NOMO-1 treated with dmso at 0.1 percent for 144 hours (cell line): ENCODE results near the gene DSP.

ENCODE experiments used
- DNase-seq: peaks from one replicate; lab custom pipeline; 2025; ENCODE audit not compliant: unreplicated experiment; lab: John Stamatoyannopoulos, UW

The DSP gene, protein sequence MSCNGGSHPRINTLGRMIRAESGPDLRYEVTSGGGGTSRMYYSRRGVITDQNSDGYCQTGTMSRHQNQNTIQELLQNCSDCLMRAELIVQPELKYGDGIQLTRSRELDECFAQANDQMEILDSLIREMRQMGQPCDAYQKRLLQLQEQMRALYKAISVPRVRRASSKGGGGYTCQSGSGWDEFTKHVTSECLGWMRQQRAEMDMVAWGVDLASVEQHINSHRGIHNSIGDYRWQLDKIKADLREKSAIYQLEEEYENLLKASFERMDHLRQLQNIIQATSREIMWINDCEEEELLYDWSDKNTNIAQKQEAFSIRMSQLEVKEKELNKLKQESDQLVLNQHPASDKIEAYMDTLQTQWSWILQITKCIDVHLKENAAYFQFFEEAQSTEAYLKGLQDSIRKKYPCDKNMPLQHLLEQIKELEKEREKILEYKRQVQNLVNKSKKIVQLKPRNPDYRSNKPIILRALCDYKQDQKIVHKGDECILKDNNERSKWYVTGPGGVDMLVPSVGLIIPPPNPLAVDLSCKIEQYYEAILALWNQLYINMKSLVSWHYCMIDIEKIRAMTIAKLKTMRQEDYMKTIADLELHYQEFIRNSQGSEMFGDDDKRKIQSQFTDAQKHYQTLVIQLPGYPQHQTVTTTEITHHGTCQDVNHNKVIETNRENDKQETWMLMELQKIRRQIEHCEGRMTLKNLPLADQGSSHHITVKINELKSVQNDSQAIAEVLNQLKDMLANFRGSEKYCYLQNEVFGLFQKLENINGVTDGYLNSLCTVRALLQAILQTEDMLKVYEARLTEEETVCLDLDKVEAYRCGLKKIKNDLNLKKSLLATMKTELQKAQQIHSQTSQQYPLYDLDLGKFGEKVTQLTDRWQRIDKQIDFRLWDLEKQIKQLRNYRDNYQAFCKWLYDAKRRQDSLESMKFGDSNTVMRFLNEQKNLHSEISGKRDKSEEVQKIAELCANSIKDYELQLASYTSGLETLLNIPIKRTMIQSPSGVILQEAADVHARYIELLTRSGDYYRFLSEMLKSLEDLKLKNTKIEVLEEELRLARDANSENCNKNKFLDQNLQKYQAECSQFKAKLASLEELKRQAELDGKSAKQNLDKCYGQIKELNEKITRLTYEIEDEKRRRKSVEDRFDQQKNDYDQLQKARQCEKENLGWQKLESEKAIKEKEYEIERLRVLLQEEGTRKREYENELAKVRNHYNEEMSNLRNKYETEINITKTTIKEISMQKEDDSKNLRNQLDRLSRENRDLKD (N-terminal part only)

DNA sequence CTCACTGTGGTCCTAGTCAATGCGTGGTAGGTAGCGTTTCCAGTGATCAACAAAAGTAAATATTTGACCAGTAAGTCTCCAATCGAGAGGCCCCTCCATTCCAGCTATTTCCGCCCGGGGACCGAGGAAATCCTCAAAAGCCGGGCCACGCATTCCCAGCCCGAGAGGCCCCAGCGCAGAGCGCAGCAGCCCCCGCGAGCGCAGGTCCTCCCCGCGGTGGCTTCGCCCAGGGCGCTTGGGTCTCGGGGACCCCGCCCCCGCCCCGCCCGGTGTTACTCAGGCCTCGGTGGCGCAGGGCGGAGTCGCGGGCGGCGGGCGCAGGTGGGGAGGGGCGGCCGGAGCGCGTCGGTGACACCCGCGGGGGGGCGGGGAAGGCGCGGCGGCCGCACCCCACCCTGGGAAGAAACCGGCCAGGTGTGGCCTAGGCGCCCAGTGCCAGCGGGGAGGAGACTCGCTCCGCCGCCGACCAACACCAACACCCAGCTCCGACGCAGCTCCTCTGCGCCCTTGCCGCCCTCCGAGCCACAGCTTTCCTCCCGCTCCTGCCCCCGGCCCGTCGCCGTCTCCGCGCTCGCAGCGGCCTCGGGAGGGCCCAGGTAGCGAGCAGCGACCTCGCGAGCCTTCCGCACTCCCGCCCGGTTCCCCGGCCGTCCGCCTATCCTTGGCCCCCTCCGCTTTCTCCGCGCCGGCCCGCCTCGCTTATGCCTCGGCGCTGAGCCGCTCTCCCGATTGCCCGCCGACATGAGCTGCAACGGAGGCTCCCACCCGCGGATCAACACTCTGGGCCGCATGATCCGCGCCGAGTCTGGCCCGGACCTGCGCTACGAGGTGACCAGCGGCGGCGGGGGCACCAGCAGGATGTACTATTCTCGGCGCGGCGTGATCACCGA is at the start of gene DSP:
DSP (plus strand) TSS at position 497 of the 890 bp plus-strand sequence; CDS start at position 742, 245 bp downstream.
- DNase-seq, result no peak

DNA sequence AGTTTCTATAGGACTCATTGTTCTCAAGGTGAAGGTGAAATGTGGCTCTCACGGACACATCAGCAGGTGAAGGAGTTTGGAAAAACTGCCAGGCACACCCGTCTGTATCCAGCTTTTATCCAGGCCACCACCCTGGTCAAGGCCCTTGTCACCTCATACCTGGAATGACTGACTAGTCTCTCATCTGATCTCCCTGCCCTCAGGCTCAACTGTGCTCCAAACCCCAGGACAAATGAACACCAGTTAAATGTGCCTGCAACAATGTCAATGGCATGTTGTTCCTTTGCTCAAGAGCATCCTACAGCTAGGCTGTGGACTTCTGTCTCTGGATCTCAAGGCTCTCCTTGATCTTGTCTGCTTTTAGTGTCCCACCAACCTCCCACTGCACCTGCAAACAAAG is 47.6 kb upstream of the DSP start:
- DNase-seq, result no peak

DNA sequence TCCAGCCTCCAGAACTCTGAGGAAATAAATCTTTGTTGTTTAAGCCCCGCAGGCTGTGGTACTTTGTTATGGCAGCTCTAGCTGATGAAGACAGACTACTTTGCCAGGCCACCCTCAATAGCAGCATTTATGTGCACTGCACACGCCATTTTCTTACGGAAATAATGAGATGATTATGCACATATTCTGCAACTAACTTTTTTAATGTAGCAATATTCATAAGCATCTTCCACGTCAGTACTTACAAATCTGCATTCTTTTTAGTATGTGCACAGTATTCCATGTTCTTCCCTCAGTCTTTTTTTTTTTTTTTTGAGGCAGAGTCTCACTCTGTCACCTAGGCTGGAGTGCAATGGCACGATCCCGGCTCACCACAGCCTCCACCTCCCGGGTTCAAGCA is 46.8 kb upstream of the DSP start:
- no peak for DNase-seq

DNA sequence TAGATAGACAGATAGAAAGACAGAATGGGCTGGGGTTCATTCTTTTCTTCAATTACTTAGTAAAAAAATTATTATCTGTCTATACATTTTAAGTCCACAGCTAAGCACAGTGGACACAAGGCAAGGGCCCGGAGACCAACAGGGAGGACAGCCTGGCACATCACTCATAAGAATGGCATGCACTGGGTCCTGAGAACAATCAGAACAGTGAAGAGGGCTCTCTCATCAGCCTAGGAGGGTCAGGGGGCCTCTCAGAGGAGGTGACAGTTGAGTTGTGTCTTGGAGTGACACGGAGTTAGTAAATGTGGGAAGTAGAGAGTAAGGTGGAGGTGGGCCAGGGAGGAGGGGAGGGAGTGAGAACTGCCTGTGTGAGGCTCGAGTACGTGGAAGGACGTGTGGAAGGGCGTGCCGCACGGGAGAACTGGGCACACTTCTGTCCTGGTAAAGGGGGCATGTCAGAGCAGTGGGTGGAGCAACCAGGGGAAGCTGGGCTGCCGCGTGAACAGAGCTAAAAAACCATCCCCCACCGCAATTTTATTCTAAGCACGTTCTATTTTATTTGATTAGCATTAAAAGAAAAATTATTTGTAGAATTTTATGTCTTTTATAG is 45.1 kb upstream of the DSP start:
- no peak for DNase-seq

DNA sequence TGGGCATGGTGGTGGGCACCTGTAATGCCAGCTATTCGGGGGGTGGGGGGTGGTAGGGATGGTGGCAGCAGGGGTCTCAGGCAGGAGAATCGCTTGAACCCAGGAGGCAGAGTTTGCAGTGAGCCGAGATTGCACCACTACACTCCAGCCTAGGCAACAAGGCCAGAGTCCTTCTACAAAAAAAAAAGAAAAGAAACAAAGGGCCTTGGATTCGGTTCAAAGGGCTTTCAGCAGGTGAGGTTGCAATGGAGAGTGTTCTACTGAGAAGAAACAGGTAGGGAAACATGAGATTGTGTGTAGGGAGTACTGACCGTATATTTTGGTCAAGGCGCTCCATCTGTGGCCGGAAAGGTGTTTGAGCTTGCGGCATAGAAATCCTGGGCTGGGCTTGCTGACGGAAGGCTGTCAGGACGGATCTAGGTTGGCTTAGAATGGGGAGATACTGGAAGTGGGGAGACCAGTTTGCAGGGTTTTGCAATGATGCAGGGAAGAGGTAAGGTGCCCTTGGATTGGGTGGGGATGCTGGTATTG is 40.7 kb upstream of the DSP start:
- DNase-seq, result no peak

DNA sequence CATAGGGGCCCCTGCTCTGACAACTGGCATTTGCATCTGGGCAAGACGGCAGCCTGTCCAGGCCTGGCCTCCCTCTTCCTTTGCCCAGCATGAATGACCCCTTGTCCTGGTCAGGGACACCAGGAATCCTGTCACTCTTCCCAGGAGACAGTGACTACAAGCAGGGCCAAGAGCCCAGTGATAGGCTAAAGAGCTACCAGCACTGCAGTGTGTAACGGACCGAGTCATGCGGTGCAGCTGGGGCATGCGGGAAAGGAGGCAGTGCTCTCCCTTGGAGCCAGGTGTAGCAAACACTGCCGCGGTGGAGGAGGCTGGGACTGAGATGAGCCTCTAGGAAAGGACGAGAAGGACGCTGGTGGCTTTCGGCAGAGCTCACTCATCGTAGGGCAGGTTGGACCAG is 38.7 kb upstream of the DSP start:
- no peak for DNase-seq

DNA sequence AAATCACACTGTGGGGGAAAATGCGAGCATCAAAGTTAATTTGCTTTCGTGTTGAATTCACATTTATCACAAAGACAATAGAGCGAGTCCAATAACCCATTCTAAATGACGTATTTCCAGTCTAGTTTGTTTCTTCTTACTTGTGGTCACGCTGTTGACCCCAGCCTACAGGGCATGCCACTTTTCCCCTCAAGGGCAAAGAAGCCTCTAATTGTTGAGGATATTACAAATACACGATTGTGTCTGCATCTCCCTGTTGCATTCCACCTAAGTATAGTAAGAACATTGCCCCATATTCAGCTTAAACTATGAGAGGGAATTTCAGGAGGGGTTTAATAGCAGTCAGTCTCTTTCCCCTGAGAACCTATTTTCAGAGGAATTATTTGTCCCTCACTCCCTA is 37.4 kb upstream of the DSP start:
- no peak for DNase-seq

DNA sequence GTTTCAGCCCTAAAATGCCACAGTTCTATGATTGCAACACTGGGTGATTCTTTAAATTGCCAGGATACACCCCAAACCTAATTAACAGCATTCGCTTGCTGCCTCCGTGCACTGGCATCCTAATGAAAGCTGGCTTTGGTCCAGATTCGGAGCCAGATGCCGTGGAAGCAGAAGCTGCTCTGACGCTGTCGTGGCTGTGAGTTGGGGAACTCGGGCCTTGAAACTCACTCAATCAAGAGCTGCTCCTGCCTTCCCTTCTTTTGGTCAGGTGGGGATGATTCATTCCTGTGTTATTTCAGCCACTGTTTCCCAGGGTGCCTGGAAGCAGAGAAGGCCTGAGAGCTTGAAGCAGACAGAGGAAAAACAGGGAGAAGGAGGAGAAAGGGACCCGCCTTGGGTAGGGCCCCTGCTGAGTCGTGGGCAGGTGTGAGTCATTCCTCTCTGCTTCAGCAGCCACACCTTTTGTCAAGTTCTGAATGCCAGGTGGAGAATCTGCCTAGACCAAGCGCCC is 36.2 kb upstream of the DSP start:
- peak; percentile 44 for DNase-seq

DNA sequence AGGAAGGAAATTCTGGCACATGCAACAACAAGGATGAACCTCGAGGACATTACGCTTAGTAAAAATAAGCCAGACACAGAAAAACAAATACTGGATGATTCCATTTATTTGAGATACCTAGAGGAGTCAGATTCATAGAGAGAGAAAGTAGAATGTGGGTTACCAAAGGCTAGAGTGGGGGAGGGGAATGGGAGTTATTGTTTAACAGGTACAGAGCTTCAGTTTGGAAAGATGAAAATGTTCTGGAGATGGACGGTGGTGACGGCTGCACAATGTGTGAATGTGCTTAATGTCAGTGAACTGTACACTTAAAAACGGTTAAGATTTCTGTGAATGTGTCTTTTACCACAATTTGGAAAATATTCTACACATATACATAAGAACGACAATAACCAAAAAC is 33.9 kb upstream of the DSP start:
- DNase-seq, result no peak

DNA sequence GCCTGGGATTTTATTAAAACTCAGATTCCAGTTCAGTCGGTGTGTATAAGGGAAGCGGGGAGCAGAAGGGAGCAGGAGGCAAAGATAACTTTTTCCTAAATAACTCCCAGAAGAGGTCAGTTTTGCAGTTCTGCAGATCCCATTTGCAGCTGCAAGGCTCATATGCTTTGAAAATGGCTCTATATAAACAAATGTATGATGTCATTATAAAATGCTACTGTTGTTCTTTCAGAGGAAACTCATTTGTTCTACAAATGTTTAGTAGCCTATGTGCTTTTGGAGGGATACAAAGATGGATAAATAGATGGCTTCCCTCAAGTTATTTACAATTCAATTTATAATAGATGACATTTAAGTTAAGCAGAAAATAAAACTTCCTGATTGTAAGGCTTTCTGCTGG is 29.2 kb upstream of the DSP start:
- DNase-seq, result no peak

DNA sequence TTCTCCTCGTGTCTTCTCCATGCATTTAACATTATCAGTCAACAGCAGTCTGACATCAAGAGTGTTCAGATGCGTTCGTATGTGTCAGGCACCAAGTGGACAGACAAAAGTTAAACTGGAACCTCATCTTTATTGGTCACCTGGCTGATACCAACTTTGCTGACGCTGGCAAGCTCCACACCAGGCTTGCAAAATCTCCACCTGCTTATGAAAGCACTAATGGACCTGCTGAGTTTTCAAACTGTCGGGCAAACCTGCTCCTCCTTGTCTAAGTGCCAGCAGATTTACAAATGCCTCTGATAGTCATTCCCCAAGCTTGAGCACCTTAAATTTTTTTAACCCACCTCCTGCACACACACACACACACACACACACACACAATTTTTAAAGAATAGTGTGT is 27.9 kb upstream of the DSP start:
- no peak for DNase-seq

DNA sequence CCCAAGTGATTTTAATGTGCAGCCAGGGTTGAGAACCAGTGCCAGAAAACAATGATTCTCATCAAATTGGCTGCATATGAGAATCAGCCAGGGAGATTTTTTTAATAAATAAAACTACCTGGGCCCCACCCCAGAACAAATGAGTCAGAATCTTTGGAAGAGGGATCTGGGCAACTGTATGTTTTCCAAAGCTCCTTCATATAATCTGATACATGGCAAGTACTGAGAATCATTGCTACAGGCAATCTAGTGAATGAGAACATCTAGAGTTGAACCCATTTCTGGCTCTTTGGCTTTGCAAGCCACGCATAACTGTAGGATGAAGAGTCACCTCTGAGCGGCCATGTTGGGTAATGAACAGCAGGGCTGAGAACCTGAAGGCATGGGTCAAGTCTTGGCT is 26.1 kb upstream of the DSP start:
- no peak for DNase-seq

DNA sequence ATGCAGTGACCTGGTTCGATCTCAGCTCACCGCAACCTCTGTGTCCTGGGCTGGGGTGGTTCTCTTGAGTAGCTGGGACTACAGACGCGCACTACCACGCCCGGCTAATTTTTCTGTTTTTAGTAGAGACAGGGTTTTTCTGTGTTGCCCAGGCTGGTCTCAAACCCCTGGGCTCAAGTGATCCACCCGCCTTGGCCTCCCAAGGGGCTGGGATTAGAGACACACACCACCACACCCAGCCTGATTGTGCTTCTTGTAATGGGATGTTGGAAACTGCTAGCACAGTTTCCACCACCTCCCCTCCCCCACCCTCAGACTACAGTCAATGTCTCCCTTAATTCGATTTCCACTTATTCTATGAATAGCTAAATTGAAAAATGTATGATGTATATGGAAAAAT is 22.6 kb upstream of the DSP start:
- DNase-seq, result no peak

DNA sequence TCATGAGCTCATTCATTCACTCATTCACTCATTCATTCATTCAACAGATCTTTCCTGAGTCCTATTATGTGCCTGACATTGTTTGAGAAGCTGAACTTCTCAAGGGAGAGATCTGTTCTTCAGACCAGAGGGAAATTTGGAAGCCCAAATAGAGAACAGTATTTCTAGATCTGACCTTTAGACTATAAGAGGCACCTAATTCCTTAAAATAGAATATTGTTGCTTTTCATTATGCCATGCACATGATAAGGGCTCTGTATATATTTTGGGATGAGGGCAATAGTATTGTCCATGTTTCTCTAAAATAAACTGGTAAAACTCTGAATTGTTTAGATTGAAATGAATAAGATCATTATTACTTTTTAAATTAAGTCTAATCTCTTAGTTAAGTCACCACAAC is 18.6 kb upstream of the DSP start:
- DNase-seq, result no peak

DNA sequence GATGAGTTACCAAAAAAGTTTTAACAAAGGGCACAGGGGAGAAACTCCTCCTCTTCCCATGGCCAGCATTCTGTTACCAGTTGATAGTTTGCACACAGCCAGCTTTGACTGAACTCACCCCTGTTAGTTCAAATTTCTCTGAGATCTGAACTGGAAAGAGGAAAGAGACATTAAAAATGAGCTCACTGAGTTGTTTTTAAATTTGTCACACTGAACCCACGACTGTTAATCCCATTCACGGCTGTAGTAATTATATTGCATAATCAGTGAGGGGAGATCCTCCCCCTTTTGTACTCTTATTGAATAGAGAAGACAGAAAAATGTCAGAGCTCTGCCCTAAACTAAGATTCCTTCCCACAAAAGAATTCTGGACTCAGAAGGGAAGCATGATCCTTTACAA is 17.5 kb upstream of the DSP start:
- no peak for DNase-seq

DNA sequence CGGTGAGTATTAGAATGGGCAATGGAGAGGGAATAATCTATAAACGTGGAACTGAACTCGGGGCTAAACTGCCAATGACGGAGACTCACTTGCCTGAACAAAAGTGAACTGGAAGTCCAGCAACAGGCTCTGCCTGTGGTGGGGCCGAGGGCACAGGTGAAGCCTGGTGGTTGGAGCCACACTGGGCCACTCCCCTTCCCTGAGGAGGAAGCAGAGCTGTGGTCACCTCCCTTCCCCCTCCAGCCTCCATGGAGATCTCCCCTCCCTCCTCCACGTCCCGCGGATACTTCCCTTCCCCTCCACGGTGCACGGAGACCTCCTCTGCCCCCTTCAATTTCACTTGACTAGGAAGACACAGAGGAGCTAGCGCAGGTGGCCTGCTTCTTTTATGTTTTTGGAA is 14.7 kb upstream of the DSP start:
- DNase-seq, result no peak

DNA sequence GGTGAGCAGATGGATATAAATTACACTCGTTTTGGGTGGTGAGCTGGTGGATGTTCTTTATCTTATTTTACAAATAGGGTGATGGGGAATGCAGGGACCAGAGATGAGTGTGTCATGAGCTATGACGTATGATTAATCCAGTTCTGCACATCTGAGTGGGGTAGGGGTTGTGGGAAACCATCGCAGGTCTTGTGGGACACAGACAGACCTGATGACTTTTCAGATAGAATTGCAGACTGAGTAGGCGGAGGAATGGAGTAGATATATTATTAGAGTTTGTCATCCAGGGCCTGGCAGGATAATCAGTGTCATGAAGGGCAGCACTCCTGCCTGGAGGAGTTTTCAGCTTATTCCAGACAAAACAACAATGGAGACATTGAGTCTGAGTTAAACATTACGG is 12.9 kb upstream of the DSP start:
- DNase-seq, result no peak

DNA sequence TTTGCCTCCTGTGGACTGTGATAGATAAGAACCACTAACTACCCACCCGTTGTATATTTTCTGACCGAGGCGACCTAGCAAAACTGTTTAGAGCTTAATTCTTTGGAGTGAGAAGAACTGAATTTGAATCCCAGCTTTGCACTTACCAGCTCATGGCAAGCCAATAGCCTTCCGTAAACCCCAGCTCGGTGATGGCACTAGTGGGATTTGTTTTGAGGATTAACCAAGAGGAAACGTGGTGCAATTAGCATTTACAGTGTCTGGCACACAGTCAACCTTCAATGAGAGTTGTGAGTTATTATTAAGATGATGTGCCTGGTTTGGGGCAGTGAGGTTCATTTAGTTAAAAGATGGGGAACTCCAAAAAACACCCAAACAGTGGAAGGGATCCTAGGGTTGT is 12.3 kb upstream of the DSP start:
- DNase-seq, result no peak

DNA sequence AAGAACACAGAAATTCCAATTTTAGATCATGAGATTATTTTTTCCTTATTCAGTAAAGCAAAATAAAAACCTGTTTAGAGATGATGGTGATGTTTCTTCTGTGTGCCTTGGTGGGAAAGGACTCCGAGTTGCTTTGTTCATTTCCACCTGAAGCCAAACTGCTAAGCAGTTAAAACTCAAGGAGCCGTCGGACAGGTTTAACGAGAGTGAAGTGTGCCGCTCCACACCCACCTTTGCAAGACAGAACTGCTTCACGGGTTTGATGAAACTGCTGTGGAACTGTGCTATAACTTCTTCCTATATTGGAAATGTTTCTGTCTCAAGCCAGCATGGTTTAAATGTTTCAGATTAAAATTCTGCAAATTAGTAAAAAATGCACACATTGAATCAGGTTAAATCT is 9.2 kb upstream of the DSP start:
- no peak for DNase-seq

DNA sequence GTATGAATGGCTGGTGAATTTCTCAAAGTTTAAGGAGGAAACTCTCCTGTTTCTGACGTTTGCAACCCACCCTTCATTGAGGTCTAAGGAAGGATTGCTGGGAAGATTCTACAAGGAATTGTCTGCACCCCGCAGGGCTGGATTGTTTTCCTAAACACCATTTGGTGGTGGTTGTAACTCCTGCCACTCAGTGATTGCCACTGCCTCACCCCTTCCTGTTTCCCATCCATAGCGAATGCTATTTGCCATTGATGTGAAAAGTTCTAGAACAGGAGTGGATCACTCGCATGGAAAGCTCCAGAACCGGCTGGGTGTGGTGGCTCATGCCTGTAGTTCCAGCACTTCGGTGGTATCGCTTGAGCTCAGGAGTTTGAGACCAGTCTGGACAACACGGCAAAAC is 8.7 kb upstream of the DSP start:
- no peak for DNase-seq
